Liver (tissue), 9 donors: ENCODE results near the gene SETBP1. TPM values are rescaled to one million over a fixed set of nuclear protein-coding genes. Genes with fewer than 3 reads are reported as not detected.

ENCODE experiments used
- DNase-seq: peaks from one replicate; pipeline ENCODE4 v3.0.0-alpha.2; 2017; ENCODE audit warnings: low spot score
- H3K27ac ChIP-seq, 2 donors: one replicate each; pipeline ENCODE4 v1.7.0; 2013; ENCODE audit warnings: inconsistent platforms in 2 of 2, low read length in 2 of 2, control low read depth in 1 of 2, low read depth in 1 of 2, mild to moderate bottlenecking in 1 of 2
- H3K27me3 ChIP-seq, 4 donors: one replicate each; pipeline versions ENCODE4 v1.6.1 to v1.7.0; 2013; ENCODE audit warnings: low read length in 3 of 4, inconsistent platforms in 1 of 4, mild to moderate bottlenecking in 1 of 4, moderate library complexity in 1 of 4; ENCODE audit not compliant: control insufficient read depth in 4 of 4, insufficient read depth in 4 of 4
- H3K36me3 ChIP-seq, 4 donors: one replicate each; pipeline versions ENCODE4 v1.6.1 to v1.7.0; 2013; ENCODE audit warnings: low read length in 3 of 4, mild to moderate bottlenecking in 3 of 4, low read depth in 1 of 4, moderate library complexity in 1 of 4; ENCODE audit not compliant: control insufficient read depth in 4 of 4, insufficient read depth in 3 of 4
- H3K4me1 ChIP-seq, 4 donors: one replicate each; pipeline versions ENCODE4 v1.6.1 to v1.7.0; 2013; ENCODE audit warnings: low read length in 3 of 4, mild to moderate bottlenecking in 3 of 4, moderate library complexity in 1 of 4; ENCODE audit not compliant: control insufficient read depth in 4 of 4, insufficient read depth in 4 of 4
- H3K4me3 ChIP-seq, 3 donors: one replicate each; pipeline versions ENCODE4 v1.6.1 to v1.7.0; 2013; ENCODE audit warnings: low read length in 3 of 3, control low read depth in 1 of 3, low read depth in 1 of 3, mild to moderate bottlenecking in 1 of 3
- H3K9ac ChIP-seq, 2 donors: one replicate each; pipeline ENCODE4 v1.7.0; 2013; ENCODE audit warnings: low read length in 2 of 2, mild to moderate bottlenecking in 2 of 2, moderate library complexity in 2 of 2, control low read depth in 1 of 2, low read depth in 1 of 2
- H3K9me3 ChIP-seq, 4 donors: one replicate each; pipeline versions ENCODE4 v1.6.1 to v1.7.0; 2013; ENCODE audit warnings: low read length in 3 of 4; ENCODE audit not compliant: control insufficient read depth in 4 of 4
- EGR1 ChIP-seq, 2 donors: IDR thresholded peaks; 2 replicates each; pipeline ENCODE4 v1.6.1; 2016 to 2018; ENCODE audit warnings: antibody characterized with exemption in 2 of 2, low read depth in 2 of 2
- FOXA1 ChIP-seq: IDR thresholded peaks from 2 replicates; pipeline ENCODE4 v1.6.1; 2016; ENCODE audit warnings: antibody characterized with exemption
- FOXA2 ChIP-seq: IDR thresholded peaks from 2 replicates; pipeline ENCODE4 v1.6.1; 2016; ENCODE audit warnings: antibody characterized with exemption
- GABPA ChIP-seq, 2 donors: IDR thresholded peaks in 1 of 2; conservative IDR thresholded peaks in 1 of 2; 2 replicates each; pipeline ENCODE4 v1.6.1; 2016; ENCODE audit warnings: antibody characterized with exemption in 2 of 2, mild to moderate bottlenecking in 1 of 2, moderate library complexity in 1 of 2
- HNF4A ChIP-seq, 2 donors: conservative IDR thresholded peaks; 2 replicates each; pipeline ENCODE4 v1.6.1; 2016; ENCODE audit warnings: antibody characterized with exemption in 2 of 2, mild to moderate bottlenecking in 2 of 2
- HNF4G ChIP-seq: IDR thresholded peaks from 2 replicates; pipeline ENCODE4 v1.6.1; 2016; ENCODE audit warnings: antibody characterized with exemption
- JUND ChIP-seq, 2 donors: IDR thresholded peaks; 2 replicates each; pipeline ENCODE4 v1.6.1; 2016; ENCODE audit warnings: antibody characterized with exemption in 2 of 2
- MAX ChIP-seq: IDR thresholded peaks from 2 replicates; pipeline ENCODE4 v1.6.1; 2016; ENCODE audit warnings: antibody characterized with exemption
- NR2F2 ChIP-seq: IDR thresholded peaks from 2 replicates; pipeline ENCODE4 v1.6.1; 2016; ENCODE audit warnings: antibody characterized with exemption
- RAD21 ChIP-seq, 2 donors: IDR thresholded peaks; 2 replicates each; pipeline ENCODE4 v1.6.1; 2016; ENCODE audit warnings: antibody characterized with exemption in 2 of 2, mild to moderate bottlenecking in 2 of 2
- REST ChIP-seq: IDR thresholded peaks from 2 replicates; pipeline ENCODE4 v1.6.1; 2016; ENCODE audit warnings: antibody characterized with exemption, mild to moderate bottlenecking
- RXRA ChIP-seq, 2 donors: IDR thresholded peaks; 2 replicates each; pipeline ENCODE4 v1.6.1; 2017 to 2018; ENCODE audit warnings: antibody characterized with exemption in 2 of 2, mild to moderate bottlenecking in 1 of 2
- SP1 ChIP-seq: IDR thresholded peaks from 2 replicates; pipeline ENCODE4 v1.6.1; 2018; ENCODE audit warnings: antibody characterized with exemption, mild to moderate bottlenecking
- TAF1 ChIP-seq: conservative IDR thresholded peaks from 2 replicates; pipeline ENCODE4 v1.6.1; 2016; ENCODE audit warnings: antibody characterized with exemption, mild to moderate bottlenecking
- YY1 ChIP-seq: IDR thresholded peaks from 2 replicates; pipeline ENCODE4 v1.6.1; 2016; ENCODE audit warnings: antibody characterized with exemption, mild to moderate bottlenecking
- ZBTB33 ChIP-seq: IDR thresholded peaks from 2 replicates; pipeline ENCODE4 v1.6.1; 2016; ENCODE audit warnings: antibody characterized with exemption
- WGBS: extraction: QIAGEN DNeasy Blood & Tissue Kit; methylation state at CpG from one replicate; pipeline ENCODE4 v1.1.7; 2013; 5-methylcytosine and 5-hydroxymethylcytosine counted together
- polyA plus RNA-seq, 2 donors: library from polyadenylated mRNA; stranded (reverse) in 1 of 2; unstranded in 1 of 2; fragments of 200-250 nt in 1 of 2; fragments of >200 nt in 1 of 2; fragmentation: Nextera tagmentation in 1 of 2; extraction: Ambion mirVana in 1 of 2; gene quantifications; one replicate each; pipeline versions ENCODE4 v1.2.1 to v1.2.3, GENCODE V29; 2013 to 2015
- total RNA-seq, 2 donors: library from RNA; depleted of rRNA; stranded (reverse); fragments of >200 nt; gene quantifications; one replicate each; pipeline ENCODE4 v1.2.3, GENCODE V29; 2014
- TF ChIP-seq, protein P1 (sequence below): fragments of 150-350 bp; IDR thresholded peaks from 2 replicates; pipeline ENCODE4 v1.5.1; 2017; ENCODE audit warnings: improper control_type of control experiment, low read depth, low read length; ENCODE audit not compliant: missing input control
- TF ChIP-seq, protein P2 (sequence below): IDR thresholded peaks from 2 replicates; pipeline ENCODE4 v1.6.1; 2016; ENCODE audit warnings: antibody characterized with exemption
- donor health status: healthy.
- donor health status: healthy.
- donor health status: healthy.
- donor health status: healthy.
- donor health status: healthy.

The SETBP1 gene
- total and polyA plus RNA-seq, 4 donors: 2.5 to 15.8 (median 4.7) TPM

DNA sequence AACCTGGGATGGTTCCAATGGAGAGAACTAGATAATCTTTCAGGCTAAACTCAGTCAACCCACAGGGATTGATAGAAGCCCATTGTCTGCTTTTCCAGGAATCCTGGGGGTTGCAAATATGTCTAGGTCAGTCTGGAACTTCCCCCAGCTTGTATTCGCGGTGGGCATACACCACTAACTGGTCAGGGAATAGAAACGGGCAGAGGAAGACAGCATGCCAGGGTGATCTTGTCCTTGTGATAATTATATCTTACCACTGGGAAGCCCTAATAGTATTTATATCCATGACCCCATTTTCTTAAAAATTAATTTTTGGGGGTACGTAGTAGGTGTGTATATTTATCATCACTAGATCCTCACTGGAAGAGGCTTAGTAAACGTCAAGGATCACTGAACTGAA is 101.9 kb downstream of the SETBP1 start:
- Histone ChIP-seq H3K4me1 (peaks cover 3 to 9% (median 5%) of the 10 kb centered on the region in 4 donors), H3K4me3 (no peak overlapping the region), H3K9me3 (no peaks in the 10 kb centered on the region), H3K27me3 (no peaks in the 10 kb centered on the region), H3K27ac (no peak overlapping the region), H3K9ac (no peak overlapping the region), H3K36me3 (no peaks in the 10 kb centered on the region)
- WGBS: 91% methylated on average over 5 of the region's 5 CpGs
- DNase-seq: no peak
- TF ChIP-seq NR2F2 (no peak), FOXA2 (no peak), SP1 (no peak), TAF1 (no peak), MAX (no peak), JUND (IDR thresholded peaks at IDR 0.05) (no peak), EGR1 (IDR thresholded peaks at IDR 0.05; ENCODE audit: low read depth in 2 of 2) (no peak), RXRA (IDR thresholded peaks at IDR 0.05) (no peak), YY1 (no peak), REST (no peak), ZBTB33 (no peak), RAD21 (IDR thresholded peaks at IDR 0.05) (no peak), HNF4A (conservative IDR thresholded peaks at IDR 0.05) (no peak), FOXA1 (no peak), HNF4G (no peak), GABPA (IDR thresholded peaks at IDR 0.05 in 1 of 2, conservative IDR thresholded peaks at IDR 0.05 in 1 of 2) (no peak)
- TF ChIP-seq, protein P1, sequence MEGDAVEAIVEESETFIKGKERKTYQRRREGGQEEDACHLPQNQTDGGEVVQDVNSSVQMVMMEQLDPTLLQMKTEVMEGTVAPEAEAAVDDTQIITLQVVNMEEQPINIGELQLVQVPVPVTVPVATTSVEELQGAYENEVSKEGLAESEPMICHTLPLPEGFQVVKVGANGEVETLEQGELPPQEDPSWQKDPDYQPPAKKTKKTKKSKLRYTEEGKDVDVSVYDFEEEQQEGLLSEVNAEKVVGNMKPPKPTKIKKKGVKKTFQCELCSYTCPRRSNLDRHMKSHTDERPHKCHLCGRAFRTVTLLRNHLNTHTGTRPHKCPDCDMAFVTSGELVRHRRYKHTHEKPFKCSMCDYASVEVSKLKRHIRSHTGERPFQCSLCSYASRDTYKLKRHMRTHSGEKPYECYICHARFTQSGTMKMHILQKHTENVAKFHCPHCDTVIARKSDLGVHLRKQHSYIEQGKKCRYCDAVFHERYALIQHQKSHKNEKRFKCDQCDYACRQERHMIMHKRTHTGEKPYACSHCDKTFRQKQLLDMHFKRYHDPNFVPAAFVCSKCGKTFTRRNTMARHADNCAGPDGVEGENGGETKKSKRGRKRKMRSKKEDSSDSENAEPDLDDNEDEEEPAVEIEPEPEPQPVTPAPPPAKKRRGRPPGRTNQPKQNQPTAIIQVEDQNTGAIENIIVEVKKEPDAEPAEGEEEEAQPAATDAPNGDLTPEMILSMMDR: no peak
- TF ChIP-seq, protein P2, sequence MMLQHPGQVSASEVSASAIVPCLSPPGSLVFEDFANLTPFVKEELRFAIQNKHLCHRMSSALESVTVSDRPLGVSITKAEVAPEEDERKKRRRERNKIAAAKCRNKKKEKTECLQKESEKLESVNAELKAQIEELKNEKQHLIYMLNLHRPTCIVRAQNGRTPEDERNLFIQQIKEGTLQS: no peak
